NCI-H524 treated with DMSO at 0.1 percent for 48 hours (cell line): ENCODE data around the gene PCK1.

ENCODE experiments used
- DNase-seq: peaks from one replicate; lab custom pipeline; 2025; lab: John Stamatoyannopoulos, UW

The PCK1 gene

GRCh38 chr20:57588596-57588995, 27.7 kb downstream of the PCK1 start:
- no peak for DNase-seq

GRCh38 chr20:57589123-57589727, 28.3 kb downstream of the PCK1 start:
- DNase-seq: no peak

GRCh38 chr20:57589728-57590484, 29.0 kb downstream of the PCK1 start:
- no peak for DNase-seq

- DNase-seq: no peak
Observed at GRCh38 chr20:57590485-57591288, 29.8 kb downstream of the PCK1 start.

- DNase-seq: no peak
Observed at GRCh38 chr20:57591289-57592229, 30.6 kb downstream of the PCK1 start.

GRCh38 chr20:57592263-57593092, 31.6 kb downstream of the PCK1 start:
- no peak for DNase-seq

GRCh38 chr20:57593134-57593886, 32.4 kb downstream of the PCK1 start:
- DNase-seq: no peak

GRCh38 chr20:57594092-57594951, 33.4 kb downstream of the PCK1 start:
- no peak for DNase-seq

- no peak for DNase-seq
Observed at GRCh38 chr20:57595041-57596030, 34.4 kb downstream of the PCK1 start.

GRCh38 chr20:57596358-57596757, 35.4 kb downstream of the PCK1 start:
- no peak for DNase-seq

GRCh38 chr20:57596998-57597939, 36.4 kb downstream of the PCK1 start:
- no peak for DNase-seq

GRCh38 chr20:57598060-57598459, 37.1 kb downstream of the PCK1 start:
- DNase-seq: no peak

- no peak for DNase-seq
Observed at GRCh38 chr20:57598491-57598890, 37.6 kb downstream of the PCK1 start.

GRCh38 chr20:57600320-57601210, 39.7 kb downstream of the PCK1 start:
- DNase-seq: no peak

GRCh38 chr20:57601211-57601570, 40.3 kb downstream of the PCK1 start:
- DNase-seq: no peak

- no peak for DNase-seq
Observed at GRCh38 chr20:57601737-57602136, 40.8 kb downstream of the PCK1 start.
